A673 (cell line): Measurements from ENCODE around the gene PTCH1. TPM values are rescaled to one million over a fixed set of nuclear protein-coding genes. Genes with fewer than 3 reads are reported as not detected.
A peak's percentile ranks its signal among the peaks of the same experiment; 100 is the strongest.

Source experiments
- BruUV-seq: library from RNA; stranded (reverse); fragments of 400-500 nt; replicated peaks from 2 replicates; lab custom pipeline; 2021; lab: Mats Ljungman, UMichigan
- CTCF ChIA-PET: fragments of 300-600 bp; sonication (Branson Sonifier 250); formaldehyde crosslinking; loops from one replicate; lab custom pipeline; 2022; ENCODE audit warnings: antibody characterized with exemption; lab: Charles Lee
- POLR2A ChIA-PET: fragments of 300-600 bp; sonication (Branson Sonifier 250); formaldehyde crosslinking; loops from one replicate; lab custom pipeline; 2022; ENCODE audit warnings: antibody characterized with exemption; ENCODE audit not compliant: low non-redundant PET; lab: Charles Lee
- DNase-seq: peaks from one replicate; pipeline ENCODE4 v3.0.0-alpha.2; 2015; ENCODE audit warnings: low spot score
- H3K27ac ChIP-seq: fragments of 200-600 bp; sonication (generic); 2 replicates; pipeline ENCODE4 v1.5.1; 2016; ENCODE audit warnings: mixed run types, low read depth, mild to moderate bottlenecking, mixed read lengths, antibody characterized with exemption, low read length; ENCODE audit not compliant: poor library complexity, severe bottlenecking
- H3K27me3 ChIP-seq: fragments of 200-600 bp; sonication (generic); replicated peaks from 2 replicates; pipeline ENCODE4 v1.6.1; 2017; ENCODE audit warnings: mixed run types, low read depth, mild to moderate bottlenecking, mixed read lengths, antibody characterized with exemption, low read length; ENCODE audit not compliant: insufficient read depth, poor library complexity
- H3K36me3 ChIP-seq: fragments of 200-600 bp; sonication (generic); 2 replicates; pipeline ENCODE4 v1.6.1; 2016; ENCODE audit warnings: mixed run types, mild to moderate bottlenecking, mixed read lengths, antibody characterized with exemption, low read length; ENCODE audit not compliant: insufficient read depth, poor library complexity, severe bottlenecking
- H3K4me1 ChIP-seq: fragments of 200-600 bp; sonication (generic); 2 replicates; pipeline ENCODE4 v1.6.1; 2017; ENCODE audit warnings: mixed run types, mild to moderate bottlenecking, mixed read lengths, antibody characterized with exemption, low read length; ENCODE audit not compliant: insufficient read depth, poor library complexity, severe bottlenecking
- H3K4me3 ChIP-seq: fragments of 200-600 bp; sonication (generic); 2 replicates; pipeline ENCODE4 v1.5.1; 2016; ENCODE audit warnings: low read depth, mixed run types, mild to moderate bottlenecking, mixed read lengths, low read length; ENCODE audit not compliant: poor library complexity, severe bottlenecking
- H3K9me3 ChIP-seq: fragments of 200-600 bp; sonication (generic); 2 replicates; pipeline ENCODE4 v1.6.1; 2016; ENCODE audit warnings: mixed run types, low read depth, mild to moderate bottlenecking, mixed read lengths, antibody characterized with exemption, low read length; ENCODE audit not compliant: poor library complexity, severe bottlenecking
- EZH2 ChIP-seq: fragments of 200-600 bp; sonication (generic); IDR thresholded peaks from 2 replicates; pipeline ENCODE4 v1.6.1; 2017; ENCODE audit warnings: borderline replicate concordance, low read depth, mild to moderate bottlenecking, mixed read lengths, antibody characterized with exemption, low read length; ENCODE audit not compliant: poor library complexity, severe bottlenecking
- intact Hi-C: fragments of 100-400 bp; cut with micrococcal nuclease; formaldehyde crosslinking; loops from one replicate; pipeline ENCODE4 v1.10.0; 2022; ENCODE audit not compliant: unreplicated experiment
- total RNA-seq: library from RNA; stranded (reverse); gene quantifications from 2 replicates; pipeline ENCODE4 v1.2.3, GENCODE V29; 2021
- TF ChIP-seq, protein P1 (sequence below): fragments of 300-800, 200-600 bp; sonication (generic); conservative IDR thresholded peaks from 2 replicates; pipeline ENCODE4 v1.5.1; 2017; ENCODE audit warnings: low read depth, mild to moderate bottlenecking, antibody characterized with exemption, low read length, moderate library complexity, mixed read lengths

PTCH1 gene
- total RNA-seq, 1 experiment from 2014 or later = 36.5 TPM

DNA sequence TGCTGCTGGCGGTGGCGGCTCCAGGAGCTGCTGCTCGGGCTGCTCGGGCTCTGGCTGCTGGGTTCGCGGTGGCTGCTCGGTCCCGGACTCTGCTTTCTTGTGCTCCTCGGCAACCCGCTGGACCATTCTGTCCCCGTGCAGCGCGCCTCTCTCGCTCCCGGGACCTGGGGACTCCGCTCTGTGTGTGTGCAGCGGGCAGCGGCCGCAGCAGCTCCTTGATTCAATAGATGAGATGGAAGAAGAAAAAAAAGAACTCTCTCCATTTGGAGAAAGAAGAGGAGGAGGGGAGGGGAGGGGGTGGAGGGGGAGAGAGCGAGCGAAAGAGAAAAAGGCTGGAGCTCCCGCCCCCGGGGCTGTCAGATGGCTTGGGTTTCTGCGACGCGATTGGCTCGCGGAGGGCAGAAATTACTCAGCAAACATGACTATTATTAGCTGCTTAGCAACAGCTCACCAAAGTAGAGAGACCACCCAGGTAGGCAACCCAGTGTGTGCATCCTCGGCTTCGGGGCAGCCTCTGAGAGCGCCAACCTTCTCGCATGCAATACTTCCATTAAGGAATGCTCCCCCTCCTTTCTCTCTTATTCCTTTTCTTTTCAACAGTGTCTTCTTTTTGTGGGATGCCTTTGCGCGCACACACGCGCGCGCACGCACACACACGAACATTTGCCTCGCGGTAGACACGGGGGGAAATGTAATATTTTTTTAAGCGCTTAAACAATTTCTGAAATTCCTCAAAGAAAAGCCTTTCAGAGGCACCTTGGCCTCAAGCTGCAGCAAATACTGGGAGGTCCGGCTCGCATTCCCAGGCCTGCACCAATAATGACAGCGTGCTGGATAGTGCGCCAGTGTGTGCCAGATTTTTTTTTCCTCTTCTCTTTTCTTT lies 7.6 kb downstream of the PTCH1 start:
- H3K4me3 ChIP-seq = peak overlapping the region; percentile 84
- DNase-seq = peak; percentile 98
- no TSS peak for BruUV-seq
- H3K36me3 ChIP-seq = no peaks in the 10 kb centered on the region
- no peaks in the 10 kb centered on the region for H3K27me3 ChIP-seq
- ChIA-PET CTCF (interaction anchor here (0.7 kb wide), 1 partner anchor 285 kb away, joined by 3 read pairs; no protein-coding TSS in a partner anchor), POLR2A (interaction anchor here (0.7 kb wide), 1 partner anchor 117 kb away, joined by 3 read pairs; no protein-coding TSS in a partner anchor)
- intact Hi-C loops = loop anchor here (10.0 kb wide), 1 partner anchor 366 kb away; the partner anchor contains the start of gene ERCC6L2
- no peaks in the 10 kb centered on the region for H3K9me3 ChIP-seq
- no peak for TF ChIP-seq EZH2
- TF ChIP-seq, protein P1, sequence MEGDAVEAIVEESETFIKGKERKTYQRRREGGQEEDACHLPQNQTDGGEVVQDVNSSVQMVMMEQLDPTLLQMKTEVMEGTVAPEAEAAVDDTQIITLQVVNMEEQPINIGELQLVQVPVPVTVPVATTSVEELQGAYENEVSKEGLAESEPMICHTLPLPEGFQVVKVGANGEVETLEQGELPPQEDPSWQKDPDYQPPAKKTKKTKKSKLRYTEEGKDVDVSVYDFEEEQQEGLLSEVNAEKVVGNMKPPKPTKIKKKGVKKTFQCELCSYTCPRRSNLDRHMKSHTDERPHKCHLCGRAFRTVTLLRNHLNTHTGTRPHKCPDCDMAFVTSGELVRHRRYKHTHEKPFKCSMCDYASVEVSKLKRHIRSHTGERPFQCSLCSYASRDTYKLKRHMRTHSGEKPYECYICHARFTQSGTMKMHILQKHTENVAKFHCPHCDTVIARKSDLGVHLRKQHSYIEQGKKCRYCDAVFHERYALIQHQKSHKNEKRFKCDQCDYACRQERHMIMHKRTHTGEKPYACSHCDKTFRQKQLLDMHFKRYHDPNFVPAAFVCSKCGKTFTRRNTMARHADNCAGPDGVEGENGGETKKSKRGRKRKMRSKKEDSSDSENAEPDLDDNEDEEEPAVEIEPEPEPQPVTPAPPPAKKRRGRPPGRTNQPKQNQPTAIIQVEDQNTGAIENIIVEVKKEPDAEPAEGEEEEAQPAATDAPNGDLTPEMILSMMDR = no peak
- peaks cover 40% of the 10 kb centered on the region for H3K4me1 ChIP-seq
- H3K27ac ChIP-seq = peak overlapping the region; percentile 91

DNA sequence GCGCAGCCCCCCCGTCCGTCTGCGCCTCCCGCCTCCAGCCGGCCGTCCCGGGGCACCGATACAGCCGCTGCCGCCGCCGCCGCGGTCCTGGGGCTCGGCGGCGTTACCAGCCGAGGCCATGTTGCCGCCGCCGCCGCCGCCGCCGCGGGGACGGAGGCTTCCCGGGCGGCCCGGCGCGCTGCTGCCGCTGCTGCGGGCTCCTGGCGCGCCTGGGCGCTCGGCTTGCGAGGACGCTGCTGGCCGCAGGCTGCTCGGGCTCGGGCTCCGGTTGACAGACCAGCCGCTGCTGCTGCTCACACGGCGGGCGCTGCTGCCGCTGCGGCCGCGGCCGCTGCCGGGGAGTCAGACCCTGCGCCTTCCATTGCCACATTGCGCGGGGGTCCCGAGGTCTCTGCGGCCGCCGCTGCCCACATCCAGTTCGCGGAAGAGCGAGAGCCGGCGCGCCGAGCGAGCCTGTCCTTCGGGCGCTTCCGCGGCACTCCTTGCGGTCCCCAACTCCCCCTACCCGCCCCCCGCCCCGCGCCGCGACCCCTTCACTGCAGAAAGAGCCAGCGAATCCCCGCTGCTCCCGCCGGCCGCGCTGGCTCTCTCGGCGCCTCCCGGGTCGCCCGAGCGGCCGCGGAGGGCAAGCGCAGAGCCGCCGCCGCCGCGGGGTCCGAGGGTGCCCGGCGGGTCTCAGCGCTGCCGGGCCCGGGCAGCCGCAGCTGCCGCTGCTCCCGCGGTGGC lies 8.4 kb downstream of the PTCH1 start:
- peak overlapping the region; percentile 90 for H3K27ac ChIP-seq
- CTCF ChIA-PET = interaction anchor here (0.7 kb wide), 1 partner anchor 284 kb away, joined by 3 read pairs; no protein-coding TSS in a partner anchor
- no TSS peak for BruUV-seq

More for the DNA sequence above, 8.4 kb downstream of the PTCH1 start:
- POLR2A ChIA-PET = no interaction called here
- peak; percentile 42 for DNase-seq
- intact Hi-C loops = loop anchor here (10.0 kb wide), 1 partner anchor 366 kb away; the partner anchor contains the start of gene ERCC6L2
- H3K4me1 ChIP-seq = peaks cover 35% of the 10 kb centered on the region
- H3K27me3 ChIP-seq = no peaks in the 10 kb centered on the region
- peak overlapping the region; percentile 84 for H3K4me3 ChIP-seq
- TF ChIP-seq EZH2 = no peak
- TF ChIP-seq, protein P1 = no peak
- no peaks in the 10 kb centered on the region for H3K36me3 ChIP-seq
- no peaks in the 10 kb centered on the region for H3K9me3 ChIP-seq
